Measurements from ENCODE around the gene ZNF576. TPM values are rescaled to one million over a fixed set of nuclear protein-coding genes. Genes with fewer than 3 reads are reported as not detected.
"Not testable (repeated sequence)": the region's sequence is repeated elsewhere in the genome, so short reads cannot be mapped to it uniquely, and the experiment has no call there.

ZNF576 gene
- total RNA-seq, 1 donor from 2014 or later, result 6.2 TPM

- DNase-seq (ENCODE audit: low read depth), result no peak
- Histone ChIP-seq H3K36me3 (ENCODE audit: control insufficient read depth, insufficient read depth, low read length) (no peaks in the 10 kb centered on the region), H3K27me3 (ENCODE audit: control insufficient read depth, insufficient read depth, low read length) (no peaks in the 10 kb centered on the region), H3K4me3 (ENCODE audit: low read depth, low read length) (no peak overlapping the region)
- no peak for TF ChIP-seq CTCF (IDR thresholded peaks at IDR 0.05; ENCODE audit: insufficient read depth, low read length, poor library complexity, severe bottlenecking)
These were observed 3.4 kb downstream of the ZNF576 start for GRCh38 chr19:43599635-43600295.

GRCh38 chr19:43600326-43600725 lies 3.9 kb downstream of the ZNF576 start:
- not testable (repeated sequence) for H3K27me3 ChIP-seq (ENCODE audit: control insufficient read depth, insufficient read depth, low read length); H3K4me3 ChIP-seq (ENCODE audit: low read depth, low read length); H3K36me3 ChIP-seq (ENCODE audit: control insufficient read depth, insufficient read depth, low read length); DNase-seq (ENCODE audit: low read depth)

GRCh38 chr19:43605875-43606568 lies 9.6 kb downstream of the ZNF576 start:
- Histone ChIP-seq H3K27me3 (ENCODE audit: control insufficient read depth, insufficient read depth, low read length) (no peaks in the 10 kb centered on the region), H3K36me3 (ENCODE audit: control insufficient read depth, insufficient read depth, low read length) (no peaks in the 10 kb centered on the region), H3K4me3 (ENCODE audit: low read depth, low read length) (no peak overlapping the region)
- no peak for DNase-seq (ENCODE audit: low read depth)
- TF ChIP-seq CTCF (IDR thresholded peaks at IDR 0.05; ENCODE audit: insufficient read depth, low read length, poor library complexity, severe bottlenecking), result no peak

GRCh38 chr19:43606569-43607229 lies 10.3 kb downstream of the ZNF576 start:
- no peaks in the 10 kb centered on the region for H3K27me3 ChIP-seq (ENCODE audit: control insufficient read depth, insufficient read depth, low read length)
- H3K36me3 ChIP-seq (ENCODE audit: control insufficient read depth, insufficient read depth, low read length), result no peaks in the 10 kb centered on the region
- no peak overlapping the region for H3K4me3 ChIP-seq (ENCODE audit: low read depth, low read length)
- no peak for TF ChIP-seq CTCF (IDR thresholded peaks at IDR 0.05; ENCODE audit: insufficient read depth, low read length, poor library complexity, severe bottlenecking)
- DNase-seq (ENCODE audit: low read depth), result no peak

GRCh38 chr19:43607238-43608205 lies 11.1 kb downstream of the ZNF576 start:
- Histone ChIP-seq H3K36me3 (ENCODE audit: control insufficient read depth, insufficient read depth, low read length) (no peaks in the 10 kb centered on the region), H3K27me3 (ENCODE audit: control insufficient read depth, insufficient read depth, low read length) (no peaks in the 10 kb centered on the region), H3K4me3 (ENCODE audit: low read depth, low read length) (no peak overlapping the region)
- DNase-seq (ENCODE audit: low read depth), result no peak
- TF ChIP-seq CTCF (IDR thresholded peaks at IDR 0.05; ENCODE audit: insufficient read depth, low read length, poor library complexity, severe bottlenecking), result no peak

Measured in kidney epithelial cell (primary cell).